Body of pancreas (tissue), 4 donors: ENCODE measurements around the gene CPT1B.

Experiments
- POLR2A ChIP-seq, 3 donors: fragments of 450-650 bp; IDR thresholded peaks; one replicate each; pipeline ENCODE4 v1.6.1; 2016; ENCODE audit warnings: antibody characterized with exemption in 3 of 3, mild to moderate bottlenecking in 2 of 3
- TF ChIP-seq, protein P1 (sequence below), 7 experiments: fragments of 450-650 bp in 4 of 7; fragments of 200-600 bp in 3 of 7; sonication (generic) in 3 of 7; IDR thresholded peaks; one replicate each; pipeline ENCODE4 v1.5.1; 2016 to 2019; ENCODE audit warnings: antibody characterized with exemption in 7 of 7

GRCh38 chr22:50551160-50551752 is 27.0 kb downstream of the CPT1B start:
- TF ChIP-seq, protein P1, sequence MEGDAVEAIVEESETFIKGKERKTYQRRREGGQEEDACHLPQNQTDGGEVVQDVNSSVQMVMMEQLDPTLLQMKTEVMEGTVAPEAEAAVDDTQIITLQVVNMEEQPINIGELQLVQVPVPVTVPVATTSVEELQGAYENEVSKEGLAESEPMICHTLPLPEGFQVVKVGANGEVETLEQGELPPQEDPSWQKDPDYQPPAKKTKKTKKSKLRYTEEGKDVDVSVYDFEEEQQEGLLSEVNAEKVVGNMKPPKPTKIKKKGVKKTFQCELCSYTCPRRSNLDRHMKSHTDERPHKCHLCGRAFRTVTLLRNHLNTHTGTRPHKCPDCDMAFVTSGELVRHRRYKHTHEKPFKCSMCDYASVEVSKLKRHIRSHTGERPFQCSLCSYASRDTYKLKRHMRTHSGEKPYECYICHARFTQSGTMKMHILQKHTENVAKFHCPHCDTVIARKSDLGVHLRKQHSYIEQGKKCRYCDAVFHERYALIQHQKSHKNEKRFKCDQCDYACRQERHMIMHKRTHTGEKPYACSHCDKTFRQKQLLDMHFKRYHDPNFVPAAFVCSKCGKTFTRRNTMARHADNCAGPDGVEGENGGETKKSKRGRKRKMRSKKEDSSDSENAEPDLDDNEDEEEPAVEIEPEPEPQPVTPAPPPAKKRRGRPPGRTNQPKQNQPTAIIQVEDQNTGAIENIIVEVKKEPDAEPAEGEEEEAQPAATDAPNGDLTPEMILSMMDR (IDR thresholded peaks at IDR 0.05), result no peak
- no peak for TF ChIP-seq POLR2A (IDR thresholded peaks at IDR 0.05)
